PFSK-1 (cell line): Measurements from ENCODE around the gene RYR2.

Experiments
- FOXP2 ChIP-seq: optimal IDR thresholded peaks from 2 replicates; pipeline ENCODE3; 2011; ENCODE audit warnings: borderline replicate concordance, control low read depth, inconsistent platforms; ENCODE audit not compliant: insufficient read depth; ENCODE audit errors: extremely low read length, extremely low read depth
- POLR2AphosphoS5 ChIP-seq: IDR thresholded peaks from 2 replicates; pipeline ENCODE4 v1.6.1; 2012; ENCODE audit warnings: low read depth, mild to moderate bottlenecking, control low read depth, low read length, moderate library complexity
- SIN3A ChIP-seq: IDR thresholded peaks from 2 replicates; pipeline ENCODE4 v1.6.1; 2012; ENCODE audit warnings: mild to moderate bottlenecking, low read length, moderate library complexity, borderline replicate concordance; ENCODE audit not compliant: insufficient read depth
- TAF1 ChIP-seq: IDR thresholded peaks from 2 replicates; pipeline ENCODE4 v1.6.1; 2012; ENCODE audit warnings: low read length, control low read depth, borderline replicate concordance; ENCODE audit not compliant: insufficient read depth
- TF ChIP-seq, protein P1 (sequence below), 2 experiments: IDR thresholded peaks; 2 replicates each; pipeline versions ENCODE4 v1.6.1 to v1.8.0; 2011 to 2012; ENCODE audit warnings: low read depth in 2 of 2, low read length in 2 of 2, control low read depth in 1 of 2, inconsistent platforms in 1 of 2, mild to moderate bottlenecking in 1 of 2, moderate library complexity in 1 of 2; ENCODE audit not compliant: insufficient read depth in 1 of 2

The RYR2 gene

GRCh38 chr1:237341391-237341790 lies 299.4 kb downstream of the RYR2 start:
- TF ChIP-seq FOXP2 (no peak), TAF1 (no peak), POLR2AphosphoS5 (no peak), SIN3A (no peak)
- TF ChIP-seq, protein P1, sequence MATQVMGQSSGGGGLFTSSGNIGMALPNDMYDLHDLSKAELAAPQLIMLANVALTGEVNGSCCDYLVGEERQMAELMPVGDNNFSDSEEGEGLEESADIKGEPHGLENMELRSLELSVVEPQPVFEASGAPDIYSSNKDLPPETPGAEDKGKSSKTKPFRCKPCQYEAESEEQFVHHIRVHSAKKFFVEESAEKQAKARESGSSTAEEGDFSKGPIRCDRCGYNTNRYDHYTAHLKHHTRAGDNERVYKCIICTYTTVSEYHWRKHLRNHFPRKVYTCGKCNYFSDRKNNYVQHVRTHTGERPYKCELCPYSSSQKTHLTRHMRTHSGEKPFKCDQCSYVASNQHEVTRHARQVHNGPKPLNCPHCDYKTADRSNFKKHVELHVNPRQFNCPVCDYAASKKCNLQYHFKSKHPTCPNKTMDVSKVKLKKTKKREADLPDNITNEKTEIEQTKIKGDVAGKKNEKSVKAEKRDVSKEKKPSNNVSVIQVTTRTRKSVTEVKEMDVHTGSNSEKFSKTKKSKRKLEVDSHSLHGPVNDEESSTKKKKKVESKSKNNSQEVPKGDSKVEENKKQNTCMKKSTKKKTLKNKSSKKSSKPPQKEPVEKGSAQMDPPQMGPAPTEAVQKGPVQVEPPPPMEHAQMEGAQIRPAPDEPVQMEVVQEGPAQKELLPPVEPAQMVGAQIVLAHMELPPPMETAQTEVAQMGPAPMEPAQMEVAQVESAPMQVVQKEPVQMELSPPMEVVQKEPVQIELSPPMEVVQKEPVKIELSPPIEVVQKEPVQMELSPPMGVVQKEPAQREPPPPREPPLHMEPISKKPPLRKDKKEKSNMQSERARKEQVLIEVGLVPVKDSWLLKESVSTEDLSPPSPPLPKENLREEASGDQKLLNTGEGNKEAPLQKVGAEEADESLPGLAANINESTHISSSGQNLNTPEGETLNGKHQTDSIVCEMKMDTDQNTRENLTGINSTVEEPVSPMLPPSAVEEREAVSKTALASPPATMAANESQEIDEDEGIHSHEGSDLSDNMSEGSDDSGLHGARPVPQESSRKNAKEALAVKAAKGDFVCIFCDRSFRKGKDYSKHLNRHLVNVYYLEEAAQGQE (IDR thresholded peaks at IDR 0.05; ENCODE audit: insufficient read depth in 1 of 2, low read depth in 2 of 2, low read length in 2 of 2): no peak

GRCh38 chr1:237342730-237343129 lies 300.7 kb downstream of the RYR2 start:
- TF ChIP-seq POLR2AphosphoS5 (no peak), TAF1 (no peak), SIN3A (no peak), FOXP2 (no peak)
- TF ChIP-seq, protein P1 (IDR thresholded peaks at IDR 0.05; ENCODE audit: insufficient read depth in 1 of 2, low read depth in 2 of 2, low read length in 2 of 2): no peak

GRCh38 chr1:237352747-237353146 lies 310.8 kb downstream of the RYR2 start:
- no peak for TF ChIP-seq POLR2AphosphoS5
- TF ChIP-seq, protein P1 (IDR thresholded peaks at IDR 0.05; ENCODE audit: insufficient read depth in 1 of 2, low read depth in 2 of 2, low read length in 2 of 2): no peak
- no peak for TF ChIP-seq FOXP2
- no peak for TF ChIP-seq SIN3A
- TF ChIP-seq TAF1: no peak

- TF ChIP-seq, protein P1 (IDR thresholded peaks at IDR 0.05; ENCODE audit: insufficient read depth in 1 of 2, low read depth in 2 of 2, low read length in 2 of 2): no peak
- TF ChIP-seq TAF1 (no peak), SIN3A (no peak), POLR2AphosphoS5 (no peak), FOXP2 (no peak)
Measured at GRCh38 chr1:237353918-237354317, 311.9 kb downstream of the RYR2 start.

GRCh38 chr1:237355022-237355421 lies 313.0 kb downstream of the RYR2 start:
- TF ChIP-seq FOXP2 (no peak), SIN3A (no peak), POLR2AphosphoS5 (no peak), TAF1 (no peak)
- TF ChIP-seq, protein P1 (IDR thresholded peaks at IDR 0.05; ENCODE audit: insufficient read depth in 1 of 2, low read depth in 2 of 2, low read length in 2 of 2): no peak
